Fibroblast of mammary gland (primary cell): ENCODE data around the gene TPST1.
A peak's percentile ranks its signal among the peaks of the same experiment; 100 is the strongest.
"Not testable (repeated sequence)": the region's sequence is repeated elsewhere in the genome, so short reads cannot be mapped to it uniquely, and the experiment has no call there.

ENCODE experiments used
- DNase-seq: peaks from one replicate; pipeline ENCODE4 v3.0.0-alpha.2; 2010; ENCODE audit warnings: low read depth
- H3K4me3 ChIP-seq: 2 replicates; pipeline ENCODE4 v1.5.1; 2011; ENCODE audit warnings: low read depth, mild to moderate bottlenecking, low read length, moderate library complexity; ENCODE audit not compliant: control insufficient read depth
- CTCF ChIP-seq: conservative IDR thresholded peaks from 2 replicates; pipeline ENCODE4 v1.5.1; 2011; ENCODE audit warnings: low read depth, low read length, inconsistent platforms; ENCODE audit not compliant: control insufficient read depth, insufficient read depth

Gene TPST1

GRCh38 chr7:66395128-66395571 is 190.0 kb downstream of the TPST1 start:
- H3K4me3 ChIP-seq: not testable (repeated sequence)
- DNase-seq: peak; percentile 65

- DNase-seq, H3K4me3 ChIP-seq: not testable (repeated sequence)
Observed at GRCh38 chr7:66396052-66396451, 190.9 kb downstream of the TPST1 start.

- not testable (repeated sequence) for H3K4me3 ChIP-seq
- peak; percentile 47 for DNase-seq
Observed at GRCh38 chr7:66398841-66399240, 193.7 kb downstream of the TPST1 start.

GRCh38 chr7:66399566-66399965 is 194.4 kb downstream of the TPST1 start:
- no peak overlapping the region for H3K4me3 ChIP-seq
- DNase-seq: peak; percentile 77
- no peak for TF ChIP-seq CTCF

- no peak for TF ChIP-seq CTCF
- no peak overlapping the region for H3K4me3 ChIP-seq
- DNase-seq: no peak
Observed at GRCh38 chr7:66400400-66400799, 195.3 kb downstream of the TPST1 start.

GRCh38 chr7:66401126-66401525 is 196.0 kb downstream of the TPST1 start:
- peak; percentile 55 for DNase-seq
- H3K4me3 ChIP-seq: not testable (repeated sequence)

- not testable (repeated sequence) for DNase-seq, H3K4me3 ChIP-seq
Observed at GRCh38 chr7:66401932-66402331, 196.8 kb downstream of the TPST1 start.

- TF ChIP-seq CTCF: no peak
Observed at GRCh38 chr7:66403564-66403963, 198.4 kb downstream of the TPST1 start.

GRCh38 chr7:66409493-66409892 is 204.4 kb downstream of the TPST1 start:
- no peak for DNase-seq
- H3K4me3 ChIP-seq: no peak overlapping the region
- no peak for TF ChIP-seq CTCF

More at GRCh38 chr7:66403564-66403963, 198.4 kb downstream of the TPST1 start:
- no peak for DNase-seq
- no peak overlapping the region for H3K4me3 ChIP-seq
